ENCODE results near the gene MGME1. TPM values are rescaled to one million over a fixed set of nuclear protein-coding genes. Genes with fewer than 3 reads are reported as not detected.

Gene MGME1
- total RNA-seq, 1 experiment from 2014 or later, result 56.0 TPM

DNA sequence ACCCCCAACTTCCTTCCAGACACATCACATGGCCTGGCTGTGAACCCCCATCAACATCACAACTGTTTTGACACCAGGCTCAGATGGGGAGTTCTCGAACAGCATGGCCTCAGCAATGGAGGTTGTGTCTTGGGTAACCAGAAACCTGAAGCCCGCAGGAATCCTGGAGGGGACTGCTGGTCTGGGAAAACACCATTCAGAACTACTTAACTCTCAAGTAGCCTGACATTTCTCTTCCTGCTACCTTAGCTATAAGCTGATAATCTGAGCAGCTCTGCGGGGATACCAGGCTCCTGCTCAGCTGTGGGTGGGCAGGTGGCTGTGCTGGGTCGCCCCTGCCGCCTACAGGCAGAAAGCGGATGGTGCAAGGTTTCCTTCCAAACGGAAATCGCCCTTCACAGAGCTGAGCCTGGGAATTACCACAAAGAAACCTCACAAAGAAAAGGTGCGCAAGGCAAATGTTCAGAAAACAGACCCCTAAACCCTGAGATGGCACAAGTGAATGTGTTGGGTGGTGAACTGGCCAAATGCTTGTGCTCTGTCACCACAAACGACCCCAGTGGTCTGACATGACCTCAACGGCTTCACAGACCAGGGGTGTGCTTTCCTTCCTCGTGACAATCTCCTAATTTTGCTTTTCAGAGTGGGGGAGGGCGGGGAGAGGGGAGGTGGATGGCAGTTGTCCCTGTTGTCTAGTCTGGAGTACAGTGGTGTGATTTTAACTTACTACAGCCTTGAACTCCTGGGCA is 29.8 kb upstream of the MGME1 start (continued):
- no peak for TF ChIP-seq CREB1 (CRISPR knock-in tag; IDR thresholded peaks at IDR 0.05)
- no peak for TF ChIP-seq CDX4 (CRISPR knock-in tag; IDR thresholded peaks at IDR 0.05; ENCODE audit: borderline replicate concordance)
- peak; percentile 76; the same call in 1 of the 2 replicates for TF ChIP-seq EMX1 (CRISPR knock-in tag; IDR thresholded peaks at IDR 0.05)
- peak; percentile 24; the same call in 1 of the 2 replicates for TF ChIP-seq RORB (CRISPR knock-in tag; IDR thresholded peaks at IDR 0.05)
- TF ChIP-seq OVOL2 (CRISPR knock-in tag; IDR thresholded peaks at IDR 0.05; ENCODE audit: borderline replicate concordance), result no peak
- TF ChIP-seq AFF4 (CRISPR knock-in tag; IDR thresholded peaks at IDR 0.05; ENCODE audit: borderline replicate concordance), result no peak
- no peak for TF ChIP-seq HMGA2 (CRISPR knock-in tag; IDR thresholded peaks at IDR 0.05)
- no peak for TF ChIP-seq SMAD3 (CRISPR knock-in tag; IDR thresholded peaks at IDR 0.05; ENCODE audit: borderline replicate concordance)
- TF ChIP-seq, protein P1, sequence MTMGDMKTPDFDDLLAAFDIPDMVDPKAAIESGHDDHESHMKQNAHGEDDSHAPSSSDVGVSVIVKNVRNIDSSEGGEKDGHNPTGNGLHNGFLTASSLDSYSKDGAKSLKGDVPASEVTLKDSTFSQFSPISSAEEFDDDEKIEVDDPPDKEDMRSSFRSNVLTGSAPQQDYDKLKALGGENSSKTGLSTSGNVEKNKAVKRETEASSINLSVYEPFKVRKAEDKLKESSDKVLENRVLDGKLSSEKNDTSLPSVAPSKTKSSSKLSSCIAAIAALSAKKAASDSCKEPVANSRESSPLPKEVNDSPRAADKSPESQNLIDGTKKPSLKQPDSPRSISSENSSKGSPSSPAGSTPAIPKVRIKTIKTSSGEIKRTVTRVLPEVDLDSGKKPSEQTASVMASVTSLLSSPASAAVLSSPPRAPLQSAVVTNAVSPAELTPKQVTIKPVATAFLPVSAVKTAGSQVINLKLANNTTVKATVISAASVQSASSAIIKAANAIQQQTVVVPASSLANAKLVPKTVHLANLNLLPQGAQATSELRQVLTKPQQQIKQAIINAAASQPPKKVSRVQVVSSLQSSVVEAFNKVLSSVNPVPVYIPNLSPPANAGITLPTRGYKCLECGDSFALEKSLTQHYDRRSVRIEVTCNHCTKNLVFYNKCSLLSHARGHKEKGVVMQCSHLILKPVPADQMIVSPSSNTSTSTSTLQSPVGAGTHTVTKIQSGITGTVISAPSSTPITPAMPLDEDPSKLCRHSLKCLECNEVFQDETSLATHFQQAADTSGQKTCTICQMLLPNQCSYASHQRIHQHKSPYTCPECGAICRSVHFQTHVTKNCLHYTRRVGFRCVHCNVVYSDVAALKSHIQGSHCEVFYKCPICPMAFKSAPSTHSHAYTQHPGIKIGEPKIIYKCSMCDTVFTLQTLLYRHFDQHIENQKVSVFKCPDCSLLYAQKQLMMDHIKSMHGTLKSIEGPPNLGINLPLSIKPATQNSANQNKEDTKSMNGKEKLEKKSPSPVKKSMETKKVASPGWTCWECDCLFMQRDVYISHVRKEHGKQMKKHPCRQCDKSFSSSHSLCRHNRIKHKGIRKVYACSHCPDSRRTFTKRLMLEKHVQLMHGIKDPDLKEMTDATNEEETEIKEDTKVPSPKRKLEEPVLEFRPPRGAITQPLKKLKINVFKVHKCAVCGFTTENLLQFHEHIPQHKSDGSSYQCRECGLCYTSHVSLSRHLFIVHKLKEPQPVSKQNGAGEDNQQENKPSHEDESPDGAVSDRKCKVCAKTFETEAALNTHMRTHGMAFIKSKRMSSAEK (CRISPR knock-in tag; IDR thresholded peaks at IDR 0.05; ENCODE audit: borderline replicate concordance), result no peak

DNA sequence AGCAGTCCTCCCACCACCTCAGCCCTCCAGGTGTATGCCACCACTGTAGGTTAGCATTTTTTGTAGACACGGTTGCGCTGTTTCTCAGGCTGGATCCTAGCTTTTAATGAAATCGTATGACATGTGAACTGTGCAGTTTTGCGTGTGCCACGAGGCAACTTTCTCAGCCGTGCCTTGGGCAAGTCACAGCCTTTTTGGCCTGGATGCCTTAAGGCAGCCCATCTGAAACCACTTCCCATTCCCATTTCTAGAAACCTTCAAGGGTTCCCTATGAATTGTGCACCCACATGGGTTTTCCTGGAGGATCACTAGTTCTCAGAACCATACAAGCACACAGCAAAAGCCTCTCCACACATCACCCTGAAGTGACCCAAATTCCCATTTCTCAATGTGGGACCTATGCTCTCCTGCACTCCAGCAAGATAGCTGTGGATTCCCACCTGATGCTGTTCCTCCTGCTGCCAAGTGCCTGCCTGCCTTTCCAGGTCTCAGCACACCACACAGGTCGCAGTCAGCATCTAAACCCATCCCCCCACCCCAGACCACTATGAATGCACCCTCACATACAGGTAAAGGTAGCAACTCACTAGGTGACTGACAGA is 29.1 kb upstream of the MGME1 start:
- Mint-ChIP-seq H3K9me3 (no peaks in the 10 kb centered on the region), H3K36me3 (peaks cover 36% of the 10 kb centered on the region), H3K27me3 (ENCODE audit: low read depth) (no peaks in the 10 kb centered on the region; the same call in 1 of the 2 replicates), H3K4me3 (no peak overlapping the region), H3K4me1 (peaks cover 65% of the 10 kb centered on the region), H3K27ac (peak overlapping the region; percentile 98)
- ChIA-PET CTCF (interaction anchor here (0.6 to 5.4 kb wide), 45 partner anchors 9 to 493 kb away, joined by 3 to 51 read pairs (median 6); partner anchors contain the start of gene RRBP1), POLR2A (interaction anchor here (0.6 to 1.5 kb wide), 6 partner anchors 44 to 370 kb away, joined by 3 to 4 read pairs (median 3); partner anchors contain the start of genes DSTN and OVOL2)
- DNase-seq (ENCODE audit: low spot score), result no peak
- peak; percentile 19 for ATAC-seq
- TF ChIP-seq, protein P2, sequence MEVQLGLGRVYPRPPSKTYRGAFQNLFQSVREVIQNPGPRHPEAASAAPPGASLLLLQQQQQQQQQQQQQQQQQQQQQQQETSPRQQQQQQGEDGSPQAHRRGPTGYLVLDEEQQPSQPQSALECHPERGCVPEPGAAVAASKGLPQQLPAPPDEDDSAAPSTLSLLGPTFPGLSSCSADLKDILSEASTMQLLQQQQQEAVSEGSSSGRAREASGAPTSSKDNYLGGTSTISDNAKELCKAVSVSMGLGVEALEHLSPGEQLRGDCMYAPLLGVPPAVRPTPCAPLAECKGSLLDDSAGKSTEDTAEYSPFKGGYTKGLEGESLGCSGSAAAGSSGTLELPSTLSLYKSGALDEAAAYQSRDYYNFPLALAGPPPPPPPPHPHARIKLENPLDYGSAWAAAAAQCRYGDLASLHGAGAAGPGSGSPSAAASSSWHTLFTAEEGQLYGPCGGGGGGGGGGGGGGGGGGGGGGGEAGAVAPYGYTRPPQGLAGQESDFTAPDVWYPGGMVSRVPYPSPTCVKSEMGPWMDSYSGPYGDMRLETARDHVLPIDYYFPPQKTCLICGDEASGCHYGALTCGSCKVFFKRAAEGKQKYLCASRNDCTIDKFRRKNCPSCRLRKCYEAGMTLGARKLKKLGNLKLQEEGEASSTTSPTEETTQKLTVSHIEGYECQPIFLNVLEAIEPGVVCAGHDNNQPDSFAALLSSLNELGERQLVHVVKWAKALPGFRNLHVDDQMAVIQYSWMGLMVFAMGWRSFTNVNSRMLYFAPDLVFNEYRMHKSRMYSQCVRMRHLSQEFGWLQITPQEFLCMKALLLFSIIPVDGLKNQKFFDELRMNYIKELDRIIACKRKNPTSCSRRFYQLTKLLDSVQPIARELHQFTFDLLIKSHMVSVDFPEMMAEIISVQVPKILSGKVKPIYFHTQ (CRISPR knock-in tag; IDR thresholded peaks at IDR 0.05), result peak; percentile 79
- TF ChIP-seq, protein P3, sequence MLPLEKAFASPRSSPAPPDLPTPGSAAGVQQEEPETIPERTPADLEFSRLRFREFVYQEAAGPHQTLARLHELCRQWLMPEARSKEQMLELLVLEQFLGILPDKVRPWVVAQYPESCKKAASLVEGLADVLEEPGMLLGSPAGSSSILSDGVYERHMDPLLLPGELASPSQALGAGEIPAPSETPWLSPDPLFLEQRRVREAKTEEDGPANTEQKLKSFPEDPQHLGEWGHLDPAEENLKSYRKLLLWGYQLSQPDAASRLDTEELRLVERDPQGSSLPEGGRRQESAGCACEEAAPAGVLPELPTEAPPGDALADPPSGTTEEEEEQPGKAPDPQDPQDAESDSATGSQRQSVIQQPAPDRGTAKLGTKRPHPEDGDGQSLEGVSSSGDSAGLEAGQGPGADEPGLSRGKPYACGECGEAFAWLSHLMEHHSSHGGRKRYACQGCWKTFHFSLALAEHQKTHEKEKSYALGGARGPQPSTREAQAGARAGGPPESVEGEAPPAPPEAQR (CRISPR knock-in tag; IDR thresholded peaks at IDR 0.05), result no peak
- peak; percentile 66 for TF ChIP-seq ZMAT4 (CRISPR knock-in tag; IDR thresholded peaks at IDR 0.05)
- no peak; the same call in 1 of the 2 replicates for TF ChIP-seq PREB (CRISPR knock-in tag; IDR thresholded peaks at IDR 0.05; ENCODE audit: borderline replicate concordance)
- no peak for TF ChIP-seq KAT7 (CRISPR knock-in tag; IDR thresholded peaks at IDR 0.05; ENCODE audit: borderline replicate concordance)
- no peak for TF ChIP-seq TCF7 (CRISPR knock-in tag; IDR thresholded peaks at IDR 0.05; ENCODE audit: low read depth)
- TF ChIP-seq USF2 (CRISPR knock-in tag; IDR thresholded peaks at IDR 0.05), result no peak
